NT2/D1 (cell line): ENCODE results near the gene ITPKB.

Source experiments
- DNase-seq: peaks from one replicate; pipeline ENCODE4 v3.0.0-alpha.2; 2011; ENCODE audit warnings: low read depth, low spot score
- H3K27me3 ChIP-seq: 2 replicates; pipeline ENCODE4 v1.6.0; 2011; ENCODE audit warnings: mild to moderate bottlenecking; ENCODE audit not compliant: insufficient read length, insufficient read depth
- H3K36me3 ChIP-seq: 2 replicates; pipeline ENCODE4 v1.6.1; 2011; ENCODE audit warnings: mild to moderate bottlenecking, low read length, mixed read lengths; ENCODE audit not compliant: insufficient read depth, insufficient read length
- H3K4me1 ChIP-seq: 2 replicates; pipeline ENCODE4 v1.5.1; 2011; ENCODE audit not compliant: insufficient read depth, insufficient read length
- H3K4me3 ChIP-seq: 2 replicates; pipeline ENCODE4 v1.5.1; 2011; ENCODE audit warnings: low read depth; ENCODE audit not compliant: insufficient read length
- H3K9ac ChIP-seq: 2 replicates; pipeline ENCODE4 v1.6.0; 2011; ENCODE audit warnings: low read depth; ENCODE audit not compliant: insufficient read length
- H3K9me3 ChIP-seq: 2 replicates; pipeline ENCODE4 v1.5.1; 2011; ENCODE audit warnings: mild to moderate bottlenecking, low read length; ENCODE audit not compliant: insufficient read depth
- SUZ12 ChIP-seq: IDR thresholded peaks from 2 replicates; pipeline ENCODE4 v1.6.1; 2011; ENCODE audit not compliant: insufficient read length, insufficient read depth; ENCODE audit errors: extremely low read depth
- YY1 ChIP-seq: IDR thresholded peaks from 2 replicates; pipeline ENCODE4 v1.6.1; 2011; ENCODE audit not compliant: insufficient read length, insufficient read depth
- ZNF274 ChIP-seq: IDR thresholded peaks from 2 replicates; pipeline ENCODE4 v1.6.1; 2011; ENCODE audit warnings: mild to moderate bottlenecking, low read depth, low read length

ITPKB gene

GRCh38 chr1:226692823-226693222 is 46.3 kb downstream of the ITPKB start:
- H3K4me1 ChIP-seq: peaks cover 7% of the 10 kb centered on the region
- no peak overlapping the region for H3K4me3 ChIP-seq
- no peaks in the 10 kb centered on the region for H3K9me3 ChIP-seq
- no peak for TF ChIP-seq ZNF274
- TF ChIP-seq YY1: no peak
- TF ChIP-seq SUZ12: no peak
- H3K9ac ChIP-seq: no peak overlapping the region
- H3K27me3 ChIP-seq: no peaks in the 10 kb centered on the region
- DNase-seq: no peak
- peaks cover 32% of the 10 kb centered on the region for H3K36me3 ChIP-seq

GRCh38 chr1:226692051-226692792 is 46.9 kb downstream of the ITPKB start:
- DNase-seq: no peak
- Histone ChIP-seq H3K4me3 (no peak overlapping the region), H3K9ac (no peak overlapping the region), H3K27me3 (no peaks in the 10 kb centered on the region), H3K4me1 (peaks cover 7% of the 10 kb centered on the region), H3K36me3 (peaks cover 26% of the 10 kb centered on the region), H3K9me3 (no peaks in the 10 kb centered on the region)
- no peak for TF ChIP-seq YY1
- TF ChIP-seq SUZ12: no peak
- no peak for TF ChIP-seq ZNF274

GRCh38 chr1:226691247-226691646 is 47.8 kb downstream of the ITPKB start:
- peaks cover 7% of the 10 kb centered on the region for H3K4me1 ChIP-seq
- peaks cover 22% of the 10 kb centered on the region for H3K36me3 ChIP-seq
- no peaks in the 10 kb centered on the region for H3K9me3 ChIP-seq
- H3K27me3 ChIP-seq: no peaks in the 10 kb centered on the region
- no peak overlapping the region for H3K4me3 ChIP-seq
- no peak overlapping the region for H3K9ac ChIP-seq
- TF ChIP-seq YY1 (no peak), SUZ12 (no peak), ZNF274 (no peak)
- DNase-seq: no peak

GRCh38 chr1:226690460-226690982 is 48.6 kb downstream of the ITPKB start:
- Histone ChIP-seq H3K9me3 (no peaks in the 10 kb centered on the region), H3K9ac (no peak overlapping the region), H3K36me3 (peaks cover 22% of the 10 kb centered on the region), H3K27me3 (no peaks in the 10 kb centered on the region), H3K4me3 (no peak overlapping the region), H3K4me1 (peaks cover 7% of the 10 kb centered on the region)
- no peak for DNase-seq
- TF ChIP-seq YY1 (no peak), ZNF274 (no peak), SUZ12 (no peak)

- H3K27me3 ChIP-seq: no peaks in the 10 kb centered on the region
- peaks cover 27% of the 10 kb centered on the region for H3K36me3 ChIP-seq
- H3K4me3 ChIP-seq: no peak overlapping the region
- DNase-seq: no peak
- TF ChIP-seq YY1 (no peak), SUZ12 (no peak), ZNF274 (no peak)
- peaks cover 7% of the 10 kb centered on the region for H3K4me1 ChIP-seq
- H3K9me3 ChIP-seq: no peaks in the 10 kb centered on the region
- no peak overlapping the region for H3K9ac ChIP-seq
Observed at GRCh38 chr1:226688808-226689207, 50.3 kb downstream of the ITPKB start.

- H3K36me3 ChIP-seq: peaks cover 27% of the 10 kb centered on the region
- H3K4me3 ChIP-seq: no peak overlapping the region
- no peak for DNase-seq
- H3K4me1 ChIP-seq: peaks cover 7% of the 10 kb centered on the region
- H3K9ac ChIP-seq: no peak overlapping the region
- H3K9me3 ChIP-seq: no peaks in the 10 kb centered on the region
- no peaks in the 10 kb centered on the region for H3K27me3 ChIP-seq
- TF ChIP-seq YY1 (no peak), SUZ12 (no peak), ZNF274 (no peak)
Observed at GRCh38 chr1:226688056-226688748, 50.9 kb downstream of the ITPKB start.

GRCh38 chr1:226687426-226687825 is 51.7 kb downstream of the ITPKB start:
- no peak overlapping the region for H3K4me3 ChIP-seq

More at GRCh38 chr1:226687426-226687825, 51.7 kb downstream of the ITPKB start:
- Histone ChIP-seq H3K27me3 (peaks cover 6% of the 10 kb centered on the region), H3K36me3 (peaks cover 20% of the 10 kb centered on the region), H3K9ac (no peak overlapping the region), H3K9me3 (no peaks in the 10 kb centered on the region), H3K4me1 (peaks cover 13% of the 10 kb centered on the region)
- no peak for TF ChIP-seq ZNF274
- TF ChIP-seq YY1: no peak
- no peak for TF ChIP-seq SUZ12
- no peak for DNase-seq
